Activated naive CD4-positive, alpha-beta T cell (primary cell): ENCODE results near the gene ITGB5.

Experiments
- DNase-seq, 4 experiments: peaks; one replicate each; lab custom pipeline; 2025; lab: John Stamatoyannopoulos, UW

Gene ITGB5

GRCh38 chr3:124896824-124897526, 9.8 kb upstream of the ITGB5 start:
- DNase-seq: no peak

GRCh38 chr3:124895756-124896155, 8.6 kb upstream of the ITGB5 start:
- no peak for DNase-seq

GRCh38 chr3:124893526-124893925, 6.4 kb upstream of the ITGB5 start:
- DNase-seq: no peak

- no peak for DNase-seq
These were observed 3.5 kb upstream of the ITGB5 start for GRCh38 chr3:124890573-124891190.

- DNase-seq: no peak
These were observed 1.6 kb upstream of the ITGB5 start for GRCh38 chr3:124888482-124889441.

GRCh38 chr3:124887932-124888298, 750 bp upstream of the ITGB5 start:
- DNase-seq: no peak

- peak in 1 of 4 experiments; percentile 12 for DNase-seq
These were observed 753 bp downstream of the ITGB5 start for GRCh38 chr3:124886168-124887056.

GRCh38 chr3:124885466-124886167, 1.5 kb downstream of the ITGB5 start:
- no peak for DNase-seq

- DNase-seq: no peak
These were observed 2.6 kb downstream of the ITGB5 start for GRCh38 chr3:124884474-124885101.

GRCh38 chr3:124883766-124884473, 3.2 kb downstream of the ITGB5 start:
- DNase-seq: no peak

GRCh38 chr3:124882816-124883747, 4.1 kb downstream of the ITGB5 start:
- DNase-seq: no peak

- DNase-seq: no peak
These were observed 5.0 kb downstream of the ITGB5 start for GRCh38 chr3:124881976-124882697.

GRCh38 chr3:124879337-124879680, 7.9 kb downstream of the ITGB5 start:
- DNase-seq: no peak

GRCh38 chr3:124878561-124879336, 8.4 kb downstream of the ITGB5 start:
- no peak for DNase-seq

GRCh38 chr3:124877674-124878073, 9.5 kb downstream of the ITGB5 start:
- DNase-seq: no peak

GRCh38 chr3:124876401-124876878, 10.7 kb downstream of the ITGB5 start:
- DNase-seq: no peak

- no peak for DNase-seq
These were observed 13.9 kb downstream of the ITGB5 start for GRCh38 chr3:124873226-124873625.
